DMS53 treated with DMSO at 0.1 percent for 48 hours (cell line): ENCODE data around the gene WNT9A.
A peak's percentile ranks its signal among the peaks of the same experiment; 100 is the strongest.

Experiments
- DNase-seq: peaks from one replicate; lab custom pipeline; 2025; ENCODE audit not compliant: unreplicated experiment; lab: John Stamatoyannopoulos, UW

WNT9A gene

GRCh38 chr1:227942021-227942715, 5.6 kb downstream of the WNT9A start:
- no peak for DNase-seq

- no peak for DNase-seq
These were observed 6.2 kb downstream of the WNT9A start for GRCh38 chr1:227941509-227942020.

GRCh38 chr1:227940791-227941241, 6.9 kb downstream of the WNT9A start:
- no peak for DNase-seq

- no peak for DNase-seq
These were observed 7.7 kb downstream of the WNT9A start for GRCh38 chr1:227939791-227940771.

- no peak for DNase-seq
These were observed 8.6 kb downstream of the WNT9A start for GRCh38 chr1:227938911-227939790.

GRCh38 chr1:227938276-227938675, 9.5 kb downstream of the WNT9A start:
- no peak for DNase-seq

GRCh38 chr1:227937838-227938145, 9.9 kb downstream of the WNT9A start:
- no peak for DNase-seq

GRCh38 chr1:227937031-227937837, 10.5 kb downstream of the WNT9A start:
- no peak for DNase-seq

- no peak for DNase-seq
These were observed 11.9 kb downstream of the WNT9A start for GRCh38 chr1:227935826-227936225.

GRCh38 chr1:227934476-227935313, 13.0 kb downstream of the WNT9A start:
- DNase-seq, result peak; percentile 39

GRCh38 chr1:227929751-227930472, 17.8 kb downstream of the WNT9A start:
- no peak for DNase-seq

- DNase-seq, result no peak
These were observed 18.8 kb downstream of the WNT9A start for GRCh38 chr1:227928811-227929375.

GRCh38 chr1:227927971-227928741, 19.6 kb downstream of the WNT9A start:
- DNase-seq, result no peak

GRCh38 chr1:227926896-227927885, 20.5 kb downstream of the WNT9A start:
- no peak for DNase-seq

- DNase-seq, result no peak
These were observed 21.4 kb downstream of the WNT9A start for GRCh38 chr1:227926216-227926791.
